ENCODE results near the gene RAB33B.

The RAB33B gene

GRCh38 chr4:139524062-139524631 is 70.2 kb downstream of the RAB33B start:
- Histone ChIP-seq H3K36me3 (ENCODE audit: insufficient read depth, low read length) (peaks cover 30% of the 10 kb centered on the region), H2AFZ (ENCODE audit: low read length, unreplicated experiment) (no peak overlapping the region), H3K27me3 (ENCODE audit: insufficient read depth, low read length) (no peaks in the 10 kb centered on the region), H3K27ac (ENCODE audit: low read depth, low read length) (no peak overlapping the region), H3K79me2 (ENCODE audit: control insufficient read depth, insufficient read depth, low read length, unreplicated experiment) (no peaks in the 10 kb centered on the region), H3K4me1 (ENCODE audit: control insufficient read depth, insufficient read depth, low read length, unreplicated experiment) (no peaks in the 10 kb centered on the region), H3K4me3 (ENCODE audit: low read depth, low read length) (no peak overlapping the region)

GRCh38 chr4:139525414-139525813 is 71.5 kb downstream of the RAB33B start:
- no peak overlapping the region for H3K4me3 ChIP-seq (ENCODE audit: low read depth, low read length)
- no peaks in the 10 kb centered on the region for H3K4me1 ChIP-seq (ENCODE audit: control insufficient read depth, insufficient read depth, low read length, unreplicated experiment)
- no peak overlapping the region for H2AFZ ChIP-seq (ENCODE audit: low read length, unreplicated experiment)
- H3K79me2 ChIP-seq (ENCODE audit: control insufficient read depth, insufficient read depth, low read length, unreplicated experiment), result no peaks in the 10 kb centered on the region
- H3K27ac ChIP-seq (ENCODE audit: low read depth, low read length), result no peak overlapping the region
- no peaks in the 10 kb centered on the region for H3K27me3 ChIP-seq (ENCODE audit: insufficient read depth, low read length)
- peaks cover 23% of the 10 kb centered on the region for H3K36me3 ChIP-seq (ENCODE audit: insufficient read depth, low read length)

Data from ACC112 (cell line).